Fibroblast of lung (primary cell): ENCODE results near the gene OGDH. TPM values are rescaled to one million over a fixed set of nuclear protein-coding genes. Genes with fewer than 3 reads are reported as not detected.

ENCODE experiments used
- DNase-seq, 2 donors: peaks; one replicate each; pipeline versions ENCODE4 v3.0.0 to v3.0.0-alpha.2; 2010; ENCODE audit warnings: low read depth in 2 of 2
- H2AFZ ChIP-seq: 2 replicates; pipeline ENCODE4 v1.5.1; 2012; ENCODE audit warnings: low read length, control low read depth, inconsistent platforms
- H3K27ac ChIP-seq: 2 replicates; pipeline ENCODE4 v1.5.1; 2011; ENCODE audit warnings: low read length, control low read depth; ENCODE audit not compliant: insufficient read depth
- H3K27me3 ChIP-seq: 2 replicates; pipeline ENCODE4 v1.5.1; 2011; ENCODE audit warnings: mild to moderate bottlenecking, low read length; ENCODE audit not compliant: control insufficient read depth, insufficient read depth
- H3K36me3 ChIP-seq: 2 replicates; pipeline ENCODE4 v1.5.1; 2011; ENCODE audit warnings: low read length; ENCODE audit not compliant: control insufficient read depth, insufficient read depth
- H3K4me1 ChIP-seq: 2 replicates; pipeline ENCODE4 v1.5.1; 2011; ENCODE audit warnings: low read length; ENCODE audit not compliant: control insufficient read depth, insufficient read depth; ENCODE audit errors: extremely low read depth
- H3K4me2 ChIP-seq: 2 replicates; pipeline ENCODE4 v1.5.1; 2011; ENCODE audit warnings: low read length, control low read depth; ENCODE audit not compliant: insufficient read depth; ENCODE audit errors: extremely low read depth
- H3K4me3 ChIP-seq, 4 experiments: fragments of 200-600 bp in 1 of 4; sonication (generic) in 1 of 4; replicated peaks in 1 of 4; 2 replicates each; pipeline ENCODE4 v1.5.1; 2011 to 2016; ENCODE audit warnings: low read length in 4 of 4, low read depth in 3 of 4, mild to moderate bottlenecking in 3 of 4, control low read depth in 2 of 4, inconsistent platforms in 1 of 4, mixed read lengths in 1 of 4; ENCODE audit not compliant: insufficient read depth in 1 of 4; ENCODE audit errors: control extremely low read depth in 1 of 4
- H3K79me2 ChIP-seq: 2 replicates; pipeline ENCODE4 v1.5.1; 2012; ENCODE audit warnings: mild to moderate bottlenecking, low read length, inconsistent platforms; ENCODE audit not compliant: control insufficient read depth, insufficient read depth
- H3K9ac ChIP-seq: 2 replicates; pipeline ENCODE4 v1.5.1; 2011; ENCODE audit warnings: mild to moderate bottlenecking, low read length, control low read depth; ENCODE audit not compliant: insufficient read depth
- H3K9me3 ChIP-seq: 2 replicates; pipeline ENCODE4 v1.5.1; 2012; ENCODE audit warnings: low read depth, low read length; ENCODE audit not compliant: control insufficient read depth, insufficient read depth
- H4K20me1 ChIP-seq: 2 replicates; pipeline ENCODE4 v1.5.1; 2011; ENCODE audit warnings: low read length; ENCODE audit not compliant: control insufficient read depth, insufficient read depth; ENCODE audit errors: extremely low read depth
- CTCF ChIP-seq, 2 donors: IDR thresholded peaks in 1 of 2; conservative IDR thresholded peaks in 1 of 2; 1 replicate in 1 of 2; 2 replicates in 1 of 2; pipeline ENCODE4 v1.5.1; 2011 to 2012; ENCODE audit warnings: low read length in 2 of 2, control low read depth in 1 of 2, inconsistent platforms in 1 of 2, low read depth in 1 of 2, mild to moderate bottlenecking in 1 of 2
- EZH2 ChIP-seq: IDR thresholded peaks from 2 replicates; pipeline ENCODE4 v1.5.1; 2012; ENCODE audit warnings: low read length, control low read depth, mild to moderate bottlenecking; ENCODE audit errors: missing control alignments
- polyA plus RNA-seq, 2 donors: library from polyadenylated mRNA; depleted of rRNA in 1 of 2; stranded (reverse) in 1 of 2; unstranded in 1 of 2; fragments of >200 nt; gene quantifications; 2 replicates each; pipeline ENCODE4 v1.2.1, GENCODE V29; 2011 to 2012; ENCODE audit warnings: missing spikeins in 1 of 2
- total RNA-seq: library from RNA; depleted of rRNA; stranded (reverse); fragments of >200 nt; gene quantifications from 2 replicates; pipeline ENCODE4 v1.2.1, GENCODE V29; 2014

OGDH gene
- total and polyA plus RNA-seq, 2 donors (not counting 1 experiment from before 2014, with no cell fraction given) = 60.8 to 69.2 TPM

GRCh38 chr7:44749992-44750391 is 143.6 kb downstream of the OGDH start:
- Histone ChIP-seq H3K27me3 (no peaks in the 10 kb centered on the region), H3K36me3 (no peaks in the 10 kb centered on the region), H3K4me3 (peak overlapping the region in 3 of 4 experiments; percentile 61 to 79 (median 74)), H3K27ac (no peak overlapping the region), H2AFZ (no peak overlapping the region), H3K9ac (no peak overlapping the region), H3K79me2 (peaks cover 33% of the 10 kb centered on the region), H3K4me2 (peak overlapping the region; percentile 90), H3K4me1 (peaks cover 5% of the 10 kb centered on the region), H4K20me1 (no peaks in the 10 kb centered on the region), H3K9me3 (no peaks in the 10 kb centered on the region)
- TF ChIP-seq EZH2 (no peak), CTCF (conservative IDR thresholded peaks at IDR 0.05 in 1 of 2, IDR thresholded peaks at IDR 0.05 in 1 of 2; ENCODE audit: low read depth in 1 of 2, low read length in 2 of 2) (no peak)
- no peak for DNase-seq

DNA sequence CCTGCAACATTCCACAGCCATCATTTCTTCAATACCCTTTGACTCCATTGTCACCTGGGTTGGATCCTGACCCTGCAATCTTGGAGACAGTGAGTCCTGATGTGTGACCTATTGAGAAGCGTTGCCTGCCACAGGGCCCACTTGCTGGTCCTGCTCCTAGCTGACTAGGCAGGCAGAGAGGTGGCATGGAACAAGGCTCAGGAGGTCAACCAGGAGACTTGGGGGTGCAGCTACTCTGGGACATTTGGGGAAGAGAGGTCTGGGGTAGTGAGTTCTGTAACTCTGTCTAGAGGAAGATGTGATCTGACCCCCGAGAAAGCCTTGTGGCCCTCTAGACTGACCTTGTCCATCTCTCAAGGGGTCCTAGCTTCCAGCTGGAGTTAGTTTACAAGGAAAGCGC is 144.0 kb downstream of the OGDH start:
- H3K4me2 ChIP-seq = no peak overlapping the region

DNA sequence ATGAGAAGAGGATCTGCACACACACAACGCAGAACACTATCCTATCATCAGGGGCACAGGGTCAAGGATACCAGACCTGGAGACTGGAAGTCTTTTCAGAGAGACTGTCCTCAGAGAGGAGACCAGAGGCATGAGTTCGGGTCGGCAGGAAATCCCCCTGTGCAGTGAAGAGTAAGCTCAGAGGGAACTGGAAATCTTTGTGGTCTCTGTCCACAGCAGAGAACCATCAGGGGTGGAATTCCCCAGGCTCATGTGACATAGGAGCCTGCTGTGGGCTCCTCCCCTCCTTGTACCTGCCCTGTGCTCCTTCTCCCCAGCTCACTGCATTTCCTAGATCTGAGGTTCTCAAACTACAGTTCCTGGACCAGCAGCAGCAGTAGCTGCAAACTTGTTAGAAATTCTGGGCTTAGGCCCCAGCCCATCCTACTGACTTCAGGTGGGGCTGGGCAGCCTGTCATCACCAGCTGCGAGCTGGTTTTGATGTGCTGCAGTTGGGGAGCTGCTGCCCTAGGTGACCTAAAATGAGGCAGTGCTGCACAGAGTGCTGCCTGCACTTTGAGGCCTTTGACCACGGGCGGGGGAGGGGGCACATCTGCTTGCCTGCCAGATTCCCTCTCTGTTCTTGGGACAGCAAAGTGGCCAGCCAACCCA is 144.6 kb downstream of the OGDH start:
- H3K4me2 ChIP-seq = no peak overlapping the region
- no peak overlapping the region for H3K27ac ChIP-seq
- H3K27me3 ChIP-seq = no peaks in the 10 kb centered on the region
- no peaks in the 10 kb centered on the region for H3K36me3 ChIP-seq
- DNase-seq = peak; percentile 12
- no peaks in the 10 kb centered on the region for H4K20me1 ChIP-seq
- H3K4me3 ChIP-seq = no peak overlapping the region
- H3K4me1 ChIP-seq = peaks cover 5% of the 10 kb centered on the region
- no peak for TF ChIP-seq EZH2
- no peak for TF ChIP-seq CTCF (conservative IDR thresholded peaks at IDR 0.05 in 1 of 2, IDR thresholded peaks at IDR 0.05 in 1 of 2; ENCODE audit: low read depth in 1 of 2, low read length in 2 of 2)
- no peak overlapping the region for H3K9ac ChIP-seq
- H3K9me3 ChIP-seq = no peaks in the 10 kb centered on the region
- no peak overlapping the region for H2AFZ ChIP-seq
- H3K79me2 ChIP-seq = peaks cover 42% of the 10 kb centered on the region

More for the DNA sequence above, 144.0 kb downstream of the OGDH start:
- no peaks in the 10 kb centered on the region for H4K20me1 ChIP-seq
- no peak overlapping the region for H2AFZ ChIP-seq
- H3K27me3 ChIP-seq = no peaks in the 10 kb centered on the region
- H3K27ac ChIP-seq = no peak overlapping the region
- peaks cover 5% of the 10 kb centered on the region for H3K4me1 ChIP-seq
- no peaks in the 10 kb centered on the region for H3K9me3 ChIP-seq
- peaks cover 37% of the 10 kb centered on the region for H3K79me2 ChIP-seq
- H3K4me3 ChIP-seq = peak overlapping the region in 2 of 4 experiments; percentile 61 to 79
- no peaks in the 10 kb centered on the region for H3K36me3 ChIP-seq
- DNase-seq = no peak
- H3K9ac ChIP-seq = no peak overlapping the region
- TF ChIP-seq CTCF (conservative IDR thresholded peaks at IDR 0.05 in 1 of 2, IDR thresholded peaks at IDR 0.05 in 1 of 2; ENCODE audit: low read depth in 1 of 2, low read length in 2 of 2) (no peak), EZH2 (no peak)
